Neural cell (in vitro differentiated cells): ENCODE results near the gene NHERF1. TPM values are rescaled to one million over a fixed set of nuclear protein-coding genes. Genes with fewer than 3 reads are reported as not detected.

ENCODE experiments used
- polyA plus RNA-seq: library from polyadenylated mRNA; depleted of rRNA; stranded (reverse); fragments of >200 nt; gene quantifications from 2 replicates; pipeline ENCODE4 v1.2.3, GENCODE V29; 2014

The NHERF1 gene
- polyA plus RNA-seq, 1 donor from 2014 or later = 0.51 TPM

Other genes with a start within 250 kb of the NHERF1 start
- not detected in 2 replicates for gene CD300LB, start 217.2 kb upstream of the NHERF1 start, polyA plus RNA-seq
- 0.20 TPM in 1 of 2 replicates, not detected in the other for gene CD300C, start 202.5 kb upstream of the NHERF1 start, polyA plus RNA-seq
- gene CD300H, start 181.1 kb upstream of the NHERF1 start, polyA plus RNA-seq = not detected in 2 replicates
- not detected in 2 replicates for gene CD300LD, start 156.3 kb upstream of the NHERF1 start, polyA plus RNA-seq
- gene CD300E, start 124.9 kb upstream of the NHERF1 start, polyA plus RNA-seq = not detected in 2 replicates
- not detected in 2 replicates for gene CD300LF, start 35.7 kb upstream of the NHERF1 start, polyA plus RNA-seq
- 0.32 TPM in 1 of 2 replicates, not detected in the other for gene RAB37, start 11.4 kb upstream of the NHERF1 start, polyA plus RNA-seq
- 232 and 243 TPM in 2 replicates for gene NAT9, start 27.7 kb downstream of the NHERF1 start, polyA plus RNA-seq
- gene GRIN2C, start 111.3 kb downstream of the NHERF1 start, polyA plus RNA-seq = 0.04 TPM in 1 of 2 replicates, not detected in the other
- 14.4 and 16.1 TPM in 2 replicates for gene FDXR, start 124.4 kb downstream of the NHERF1 start, polyA plus RNA-seq
- gene FADS6, start 145.0 kb downstream of the NHERF1 start, polyA plus RNA-seq = not detected in 2 replicates
- gene USH1G, start 174.6 kb downstream of the NHERF1 start, polyA plus RNA-seq = not detected in 2 replicates
- not detected in 2 replicates for gene OTOP2, start 175.6 kb downstream of the NHERF1 start, polyA plus RNA-seq
- not detected in 2 replicates for gene OTOP3, start 187.3 kb downstream of the NHERF1 start, polyA plus RNA-seq
- gene HID1, start 224.1 kb downstream of the NHERF1 start, polyA plus RNA-seq = 26.6 and 29.8 TPM in 2 replicates
- 8.1 and 8.3 TPM in 2 replicates for gene CDR2L, start 239.0 kb downstream of the NHERF1 start, polyA plus RNA-seq